KOPT-K1 (cell line): ENCODE measurements around the gene PRG2.

Experiments
- H3K27ac ChIP-seq: fragments of 200-600 bp; sonication (generic); 2 replicates; pipeline ENCODE4 v1.5.1; 2016; ENCODE audit warnings: antibody characterized with exemption, mild to moderate bottlenecking, low read depth, low read length; ENCODE audit not compliant: poor library complexity, severe bottlenecking
- H3K36me3 ChIP-seq: fragments of 200-600 bp; sonication (generic); 2 replicates; pipeline ENCODE4 v1.5.1; 2017; ENCODE audit warnings: antibody characterized with exemption, mild to moderate bottlenecking, low read length, moderate library complexity; ENCODE audit not compliant: insufficient read depth
- H3K9me3 ChIP-seq: fragments of 200-600 bp; sonication (generic); 2 replicates; pipeline ENCODE4 v1.5.1; 2017; ENCODE audit warnings: antibody characterized with exemption, low read length, mild to moderate bottlenecking; ENCODE audit not compliant: insufficient read depth, poor library complexity, severe bottlenecking

PRG2 gene

GRCh38 chr11:57357856-57358255 lies 32.6 kb downstream of the PRG2 start:
- Histone ChIP-seq H3K36me3 (no peaks in the 10 kb centered on the region), H3K27ac (no peak overlapping the region), H3K9me3 (no peaks in the 10 kb centered on the region)

GRCh38 chr11:57357310-57357709 lies 33.1 kb downstream of the PRG2 start:
- no peak overlapping the region for H3K27ac ChIP-seq
- no peaks in the 10 kb centered on the region for H3K36me3 ChIP-seq
- no peaks in the 10 kb centered on the region for H3K9me3 ChIP-seq

- Histone ChIP-seq H3K9me3 (peaks cover 4% of the 10 kb centered on the region), H3K27ac (no peak overlapping the region), H3K36me3 (no peaks in the 10 kb centered on the region)
These were observed 34.2 kb downstream of the PRG2 start for GRCh38 chr11:57356268-57356667.

DNA sequence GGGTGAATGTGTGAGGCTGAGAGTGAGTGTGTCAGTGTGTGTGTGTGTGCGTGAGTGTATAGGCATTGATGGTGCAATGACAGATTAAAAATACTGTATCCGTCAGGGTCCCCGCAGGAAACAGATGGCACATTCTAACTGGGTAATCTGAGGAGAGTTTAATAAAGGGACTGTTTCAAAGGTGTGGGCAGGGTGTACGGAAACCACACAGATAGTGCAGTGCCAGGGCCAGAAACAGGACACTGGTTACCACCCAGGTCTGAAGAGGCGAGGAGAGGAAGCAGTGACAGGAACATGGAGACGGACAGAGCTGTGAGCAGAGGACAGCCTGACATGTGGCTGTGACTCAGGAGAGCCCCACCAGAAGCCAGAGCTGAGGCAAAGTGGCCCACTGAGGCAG lies 35.8 kb downstream of the PRG2 start:
- Histone ChIP-seq H3K27ac (no peak overlapping the region), H3K36me3 (no peaks in the 10 kb centered on the region), H3K9me3 (peaks cover 8% of the 10 kb centered on the region)

DNA sequence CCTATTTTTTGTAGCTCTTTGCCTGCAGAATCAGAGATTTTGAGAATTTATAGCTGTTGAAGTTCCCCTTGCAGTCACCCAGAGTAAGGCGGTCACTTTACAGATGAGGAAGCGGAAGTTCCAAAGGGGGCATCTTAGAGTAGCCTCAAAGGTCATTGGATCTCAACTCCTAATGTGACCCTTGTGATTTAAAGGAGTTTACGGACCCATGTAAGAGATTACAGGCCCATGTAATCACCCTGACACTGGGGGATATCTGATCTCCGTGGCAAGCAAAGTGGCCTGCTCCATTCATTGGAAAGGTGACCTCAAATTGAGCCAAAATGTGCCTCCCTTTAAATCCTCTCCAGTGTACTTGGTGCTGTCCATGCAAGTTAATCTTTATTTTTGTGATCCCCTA lies 36.6 kb downstream of the PRG2 start:
- no peaks in the 10 kb centered on the region for H3K36me3 ChIP-seq
- H3K9me3 ChIP-seq: peaks cover 8% of the 10 kb centered on the region
- H3K27ac ChIP-seq: no peak overlapping the region

GRCh38 chr11:57353446-57353845 lies 37.0 kb downstream of the PRG2 start:
- H3K36me3 ChIP-seq: no peaks in the 10 kb centered on the region
- peaks cover 8% of the 10 kb centered on the region for H3K9me3 ChIP-seq
- no peak overlapping the region for H3K27ac ChIP-seq

- no peaks in the 10 kb centered on the region for H3K36me3 ChIP-seq
- no peak overlapping the region for H3K27ac ChIP-seq
- peaks cover 8% of the 10 kb centered on the region for H3K9me3 ChIP-seq
These were observed 37.4 kb downstream of the PRG2 start for GRCh38 chr11:57353036-57353435.

- no peaks in the 10 kb centered on the region for H3K36me3 ChIP-seq
- H3K27ac ChIP-seq: no peak overlapping the region
- H3K9me3 ChIP-seq: peaks cover 8% of the 10 kb centered on the region
These were observed 40.8 kb downstream of the PRG2 start for GRCh38 chr11:57349491-57350274.

DNA sequence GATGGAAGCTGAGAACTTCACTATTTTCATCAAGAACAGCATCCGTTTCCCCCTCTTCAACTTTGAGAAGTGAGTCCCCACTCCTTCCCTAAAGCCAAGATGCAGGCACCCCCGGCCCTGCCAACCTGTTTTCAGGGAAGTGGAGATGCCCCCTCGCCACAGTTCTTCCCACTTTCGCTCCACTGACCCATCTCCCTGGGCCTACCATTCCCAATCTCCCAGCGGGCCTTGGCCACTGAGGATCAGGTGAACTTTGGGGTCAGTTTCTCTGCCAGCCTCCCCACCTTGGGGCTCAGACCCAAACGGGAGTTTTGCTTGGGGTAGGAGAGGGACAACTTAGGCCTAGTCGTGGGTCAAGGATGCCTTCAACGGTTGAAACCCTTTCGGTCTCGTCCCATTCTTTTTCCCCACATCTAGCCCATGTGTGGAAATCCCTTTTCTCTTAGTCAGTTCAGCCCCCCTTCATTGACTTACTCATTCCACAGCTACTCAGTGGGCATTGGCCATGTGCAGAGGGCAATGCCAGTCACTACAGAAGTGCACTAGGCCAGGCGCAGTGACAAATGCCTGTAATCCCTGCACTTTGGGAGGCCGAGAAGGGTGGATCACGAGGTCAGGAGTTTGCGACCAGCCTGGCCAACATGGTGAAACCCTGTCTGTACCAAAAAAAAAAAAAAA lies 41.7 kb downstream of the PRG2 start:
- no peaks in the 10 kb centered on the region for H3K36me3 ChIP-seq
- H3K27ac ChIP-seq: no peak overlapping the region
- peaks cover 8% of the 10 kb centered on the region for H3K9me3 ChIP-seq

DNA sequence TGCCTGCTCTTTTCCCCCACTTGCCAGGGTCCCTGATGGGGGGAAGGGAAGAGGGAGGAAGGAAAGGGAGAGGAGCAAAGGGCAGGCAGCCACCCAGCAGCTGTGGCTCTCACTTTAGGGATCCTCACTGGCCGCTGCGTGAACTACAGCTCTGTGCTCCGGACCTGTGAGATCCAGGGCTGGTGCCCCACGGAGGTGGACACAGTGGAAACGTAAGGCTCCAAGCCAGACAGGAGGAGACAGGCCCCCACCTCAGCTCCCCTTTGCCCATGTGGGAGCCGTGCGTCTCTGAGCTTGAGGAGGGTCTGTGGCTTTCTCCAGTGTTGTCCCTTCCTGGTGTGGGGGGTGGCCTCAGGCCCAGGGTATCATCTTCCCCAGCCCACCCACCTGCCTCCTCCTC lies 42.4 kb downstream of the PRG2 start:
- Histone ChIP-seq H3K9me3 (peaks cover 8% of the 10 kb centered on the region), H3K36me3 (no peaks in the 10 kb centered on the region), H3K27ac (no peak overlapping the region)

GRCh38 chr11:57347336-57347735 lies 43.1 kb downstream of the PRG2 start:
- Histone ChIP-seq H3K27ac (no peak overlapping the region), H3K36me3 (no peaks in the 10 kb centered on the region)

DNA sequence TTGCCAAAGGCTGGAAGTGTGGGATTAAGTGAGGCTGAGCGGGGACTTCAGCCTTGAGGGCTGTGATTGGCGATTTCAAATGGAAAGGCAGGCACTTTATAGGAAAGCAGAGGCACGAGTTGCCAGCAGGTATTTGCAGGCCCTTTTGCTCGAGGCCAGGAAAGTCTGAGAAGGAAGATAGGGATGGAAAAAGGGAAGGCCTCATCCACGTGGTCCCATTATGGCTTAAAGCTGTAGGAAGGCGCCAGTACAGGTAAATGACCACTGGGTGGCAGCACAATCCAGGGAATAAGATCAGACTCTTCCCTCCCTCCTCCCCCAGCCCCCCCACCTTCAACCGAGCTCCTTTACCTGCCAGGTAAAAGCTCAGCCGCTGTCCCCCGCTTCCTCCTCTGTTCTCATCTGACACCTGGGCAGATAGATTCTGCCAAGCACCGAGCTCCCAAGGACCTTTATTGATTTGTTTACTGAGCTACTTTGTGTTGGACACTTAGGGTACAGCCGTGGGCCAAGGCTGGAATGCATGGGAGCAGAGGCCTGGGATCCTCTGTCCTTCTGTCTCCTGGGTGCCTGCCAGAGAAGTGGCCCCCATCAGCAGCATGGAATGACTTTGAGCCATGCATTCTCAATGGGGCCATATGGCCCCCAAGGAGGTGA lies 44.8 kb downstream of the PRG2 start:
- Histone ChIP-seq H3K9me3 (no peaks in the 10 kb centered on the region), H3K36me3 (no peaks in the 10 kb centered on the region), H3K27ac (no peak overlapping the region)

More at GRCh38 chr11:57347336-57347735, 43.1 kb downstream of the PRG2 start:
- peaks cover 8% of the 10 kb centered on the region for H3K9me3 ChIP-seq

GRCh38 chr11:57344826-57345225 lies 45.6 kb downstream of the PRG2 start:
- Histone ChIP-seq H3K36me3 (no peaks in the 10 kb centered on the region), H3K27ac (no peak overlapping the region), H3K9me3 (no peaks in the 10 kb centered on the region)

GRCh38 chr11:57343825-57344224 lies 46.6 kb downstream of the PRG2 start:
- Histone ChIP-seq H3K9me3 (no peaks in the 10 kb centered on the region), H3K36me3 (no peaks in the 10 kb centered on the region), H3K27ac (no peak overlapping the region)

- Histone ChIP-seq H3K27ac (no peak overlapping the region), H3K36me3 (no peaks in the 10 kb centered on the region), H3K9me3 (no peaks in the 10 kb centered on the region)
These were observed 47.7 kb downstream of the PRG2 start for GRCh38 chr11:57342702-57343101.
